Astrocyte of the hippocampus (primary cell): Measurements from ENCODE around the gene PRMT2.
"Not testable (repeated sequence)": the region's sequence is repeated elsewhere in the genome, so short reads cannot be mapped to it uniquely, and the experiment has no call there.

Experiments
- DNase-seq: peaks from one replicate; pipeline ENCODE4 v3.0.0; 2011; ENCODE audit warnings: low read depth, low spot score

The PRMT2 gene

DNA sequence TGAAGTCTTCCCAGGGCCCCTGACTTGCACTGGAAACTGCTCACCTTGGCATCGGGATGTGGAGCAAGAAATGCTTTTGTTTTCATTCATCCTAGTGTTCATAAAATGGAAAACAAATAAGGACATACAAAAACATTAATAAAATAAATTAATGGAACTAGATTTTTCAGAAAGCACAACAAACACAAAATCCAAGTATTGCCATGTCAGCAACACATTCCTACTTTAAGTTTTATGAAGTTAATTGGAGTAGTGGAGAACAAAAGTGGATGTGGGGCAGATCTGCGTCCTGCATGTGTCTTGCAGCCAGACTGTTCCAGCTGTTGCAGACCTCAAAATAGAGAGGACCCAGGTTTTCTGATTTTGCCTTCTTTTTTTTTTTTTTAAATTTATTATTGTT, 32.9 kb downstream of the PRMT2 start:
- no peak for DNase-seq

DNA sequence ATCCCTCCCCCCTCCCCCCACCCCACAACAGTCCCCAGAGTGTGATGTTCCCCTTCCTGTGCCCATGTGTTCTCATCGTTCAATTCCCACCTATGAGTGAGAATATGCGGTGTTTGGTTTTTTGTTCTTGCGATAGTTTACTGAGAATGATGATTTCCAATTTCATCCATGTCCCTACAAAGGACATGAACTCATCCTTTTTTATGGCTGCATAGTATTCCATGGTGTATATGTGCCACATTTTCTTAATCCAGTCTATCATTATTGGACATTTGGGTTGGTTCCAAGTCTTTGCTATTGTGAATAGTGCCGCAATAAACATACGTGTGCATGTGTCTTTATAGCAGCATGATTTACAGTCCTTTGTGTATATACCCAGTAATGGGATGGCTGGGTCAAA, 33.4 kb downstream of the PRMT2 start:
- DNase-seq, result not testable (repeated sequence)

DNA sequence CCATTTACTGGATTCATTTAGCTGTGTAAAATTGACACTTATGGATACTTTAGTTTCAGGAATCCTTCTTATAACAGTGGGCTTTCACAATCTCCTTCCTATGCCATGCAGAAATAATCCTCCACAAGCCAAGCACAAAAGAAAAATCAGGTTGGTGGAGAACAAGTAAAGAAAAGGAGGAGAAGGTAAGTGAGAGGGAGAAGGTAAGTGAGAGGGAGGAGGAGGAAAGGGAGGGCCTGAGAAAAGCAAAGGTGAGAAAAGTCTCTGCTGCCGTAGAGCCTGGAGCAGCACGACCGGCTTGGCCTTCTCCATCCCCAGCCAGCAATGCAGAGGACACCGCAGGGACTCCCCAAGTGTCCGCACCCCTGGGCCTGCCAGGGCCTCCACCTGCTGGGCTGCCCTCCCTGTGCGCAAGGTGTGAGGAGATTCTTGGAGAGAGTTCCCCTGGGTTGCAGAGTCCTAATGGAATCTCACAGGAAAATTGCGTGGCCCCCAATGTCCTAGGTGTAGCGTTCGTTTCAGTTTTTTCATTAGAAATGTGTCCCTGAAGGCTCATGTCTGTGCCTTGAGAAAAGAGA, 39.0 kb downstream of the PRMT2 start:
- DNase-seq, result no peak

DNA sequence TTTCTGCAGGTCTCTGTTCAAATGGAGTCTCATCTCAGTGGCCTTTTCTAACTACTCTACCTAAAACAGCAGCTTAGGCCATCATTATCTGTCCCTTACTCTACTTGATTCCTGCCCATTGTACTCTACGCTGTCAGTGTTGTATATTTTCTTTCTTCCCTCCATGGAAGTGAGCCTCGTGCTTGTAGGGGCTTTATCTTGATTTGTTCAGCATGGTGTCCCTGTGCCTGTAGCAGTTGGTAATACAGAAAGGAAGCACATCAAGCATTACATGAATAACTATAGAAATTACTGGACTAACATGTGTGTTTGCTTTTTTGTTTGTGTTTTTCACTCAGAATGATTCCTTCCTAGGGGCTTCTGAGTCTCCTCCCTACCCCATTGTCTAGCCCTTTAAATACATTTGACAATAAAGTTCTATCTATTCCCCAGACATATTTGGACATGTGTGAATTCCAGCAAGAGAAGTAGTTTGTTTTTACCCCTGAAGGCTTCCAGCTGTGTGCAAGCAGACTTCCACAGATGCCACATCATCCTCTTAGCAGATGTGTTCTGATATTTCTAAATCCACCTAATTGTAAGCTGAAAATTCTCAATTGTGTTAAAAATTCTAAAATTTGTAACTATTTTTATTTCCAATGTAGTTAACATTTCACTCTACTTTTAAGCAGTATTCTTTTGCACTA, 40.3 kb downstream of the PRMT2 start:
- no peak for DNase-seq

DNA sequence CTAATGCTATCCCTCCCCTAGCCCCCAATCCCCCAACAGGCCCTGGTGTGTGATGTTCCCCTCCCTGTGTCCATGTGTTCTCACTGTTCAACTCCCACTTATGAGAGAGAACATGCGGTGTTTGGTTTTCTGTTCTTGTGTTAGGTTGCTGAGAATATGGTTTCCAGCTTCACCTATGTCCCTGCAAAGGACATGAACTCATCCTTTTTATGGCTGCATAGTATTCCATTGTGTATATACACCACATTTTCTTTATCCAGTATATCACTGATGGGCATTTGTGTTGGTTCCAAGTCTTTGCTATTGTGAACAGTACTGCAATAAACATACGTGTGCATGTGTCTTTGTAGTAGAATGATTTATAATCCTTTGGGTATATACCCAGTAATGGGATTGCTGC, 41.1 kb downstream of the PRMT2 start:
- not testable (repeated sequence) for DNase-seq

DNA sequence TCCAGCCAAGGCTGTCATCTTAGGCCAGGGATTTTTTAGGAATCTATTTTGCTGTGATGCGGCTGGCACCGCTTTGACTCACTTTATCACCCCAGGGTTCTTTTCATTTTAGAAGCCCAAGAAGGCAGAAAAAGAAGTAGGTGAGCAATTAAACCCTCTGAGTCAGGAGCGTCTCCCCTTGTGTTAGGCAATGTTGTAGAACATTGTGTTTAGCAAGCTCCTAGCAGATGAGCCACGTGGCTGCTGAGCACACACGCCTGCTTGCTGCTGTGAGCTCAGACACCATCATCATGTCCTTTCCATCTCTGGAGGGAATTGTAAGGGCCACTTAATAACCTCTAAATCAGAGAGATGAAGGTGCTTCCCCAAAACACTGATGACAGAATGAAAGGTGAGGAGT, 46.1 kb downstream of the PRMT2 start:
- DNase-seq, result not testable (repeated sequence)

DNA sequence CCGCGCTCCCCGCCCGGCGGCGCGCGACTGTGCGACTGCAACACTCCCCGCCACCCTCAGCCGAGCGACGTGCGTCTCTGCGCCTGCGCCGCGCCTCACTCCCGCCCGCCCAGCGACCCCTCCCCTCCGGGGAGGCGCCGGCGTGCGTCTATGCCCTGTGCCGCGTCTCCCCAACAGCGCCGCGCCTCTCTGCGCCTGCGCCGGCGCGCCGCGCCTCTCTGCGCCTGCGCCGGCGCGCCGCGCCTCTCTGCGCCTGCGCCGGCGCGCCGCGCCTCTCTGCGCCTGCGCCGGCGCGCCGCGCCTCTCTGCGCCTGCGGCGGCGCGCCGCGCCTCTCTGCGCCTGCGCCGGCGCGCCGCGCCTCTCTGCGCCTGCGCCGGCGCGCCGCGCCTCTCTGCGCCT, 63.2 kb downstream of the PRMT2 start:
- not testable (repeated sequence) for DNase-seq

DNA sequence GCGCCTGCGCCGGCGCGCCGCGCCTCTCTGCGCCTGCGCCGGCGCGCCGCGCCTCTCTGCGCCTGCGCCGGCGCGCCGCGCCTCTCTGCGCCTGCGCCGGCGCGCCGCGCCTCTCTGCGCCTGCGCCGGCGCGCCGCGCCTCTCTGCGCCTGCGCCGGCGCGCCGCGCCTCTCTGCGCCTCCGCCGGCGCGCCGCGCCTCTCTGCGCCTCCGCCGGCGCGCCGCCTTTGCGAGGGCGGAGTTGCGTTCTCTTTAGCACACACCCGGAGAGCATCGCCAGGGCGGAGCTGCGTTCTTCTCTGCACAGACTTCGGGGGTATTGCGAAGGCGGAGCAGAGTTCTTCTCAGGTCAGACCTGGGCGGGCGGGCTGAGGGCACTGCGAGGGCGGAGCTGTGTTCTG, 63.6 kb downstream of the PRMT2 start:
- DNase-seq, result not testable (repeated sequence)
